ENCODE data around the gene CTDP1. TPM values are rescaled to one million over a fixed set of nuclear protein-coding genes. Genes with fewer than 3 reads are reported as not detected.

The CTDP1 gene
- total RNA-seq, 3 donors from 2014 or later, result 15.0 to 21.0 (median 19.9) TPM

- no peak for DNase-seq (ENCODE audit: low spot score in 2 of 2)
- H3K27me3 ChIP-seq, result no peaks in the 10 kb centered on the region
- intact Hi-C loops (cut with DNase I; ENCODE audit: low total_unique reads), result no loop called here
- no peaks in the 10 kb centered on the region for H3K9me3 ChIP-seq
- no peak overlapping the region for H3K27ac ChIP-seq
- H3K4me3 ChIP-seq, result no peak overlapping the region
- no peaks in the 10 kb centered on the region for H3K4me1 ChIP-seq
- no peaks in the 10 kb centered on the region for H3K36me3 ChIP-seq
- no peak for TF ChIP-seq POLR2AphosphoS5 (IDR thresholded peaks at IDR 0.05)
- TF ChIP-seq, protein P1, sequence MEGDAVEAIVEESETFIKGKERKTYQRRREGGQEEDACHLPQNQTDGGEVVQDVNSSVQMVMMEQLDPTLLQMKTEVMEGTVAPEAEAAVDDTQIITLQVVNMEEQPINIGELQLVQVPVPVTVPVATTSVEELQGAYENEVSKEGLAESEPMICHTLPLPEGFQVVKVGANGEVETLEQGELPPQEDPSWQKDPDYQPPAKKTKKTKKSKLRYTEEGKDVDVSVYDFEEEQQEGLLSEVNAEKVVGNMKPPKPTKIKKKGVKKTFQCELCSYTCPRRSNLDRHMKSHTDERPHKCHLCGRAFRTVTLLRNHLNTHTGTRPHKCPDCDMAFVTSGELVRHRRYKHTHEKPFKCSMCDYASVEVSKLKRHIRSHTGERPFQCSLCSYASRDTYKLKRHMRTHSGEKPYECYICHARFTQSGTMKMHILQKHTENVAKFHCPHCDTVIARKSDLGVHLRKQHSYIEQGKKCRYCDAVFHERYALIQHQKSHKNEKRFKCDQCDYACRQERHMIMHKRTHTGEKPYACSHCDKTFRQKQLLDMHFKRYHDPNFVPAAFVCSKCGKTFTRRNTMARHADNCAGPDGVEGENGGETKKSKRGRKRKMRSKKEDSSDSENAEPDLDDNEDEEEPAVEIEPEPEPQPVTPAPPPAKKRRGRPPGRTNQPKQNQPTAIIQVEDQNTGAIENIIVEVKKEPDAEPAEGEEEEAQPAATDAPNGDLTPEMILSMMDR (IDR thresholded peaks at IDR 0.05), result no peak
These were observed 80.7 kb downstream of the CTDP1 start for GRCh38 chr18:79760348-79760747.

GRCh38 chr18:79760881-79761280, 81.3 kb downstream of the CTDP1 start:
- intact Hi-C loops (cut with DNase I; ENCODE audit: low total_unique reads), result no loop called here
- Histone ChIP-seq H3K27me3 (no peaks in the 10 kb centered on the region), H3K4me3 (no peak overlapping the region), H3K36me3 (no peaks in the 10 kb centered on the region), H3K9me3 (no peaks in the 10 kb centered on the region), H3K27ac (no peak overlapping the region), H3K4me1 (no peaks in the 10 kb centered on the region)
- TF ChIP-seq, protein P1 (IDR thresholded peaks at IDR 0.05), result no peak
- no peak for TF ChIP-seq POLR2AphosphoS5 (IDR thresholded peaks at IDR 0.05)
- DNase-seq (ENCODE audit: low spot score in 2 of 2), result no peak

DNA sequence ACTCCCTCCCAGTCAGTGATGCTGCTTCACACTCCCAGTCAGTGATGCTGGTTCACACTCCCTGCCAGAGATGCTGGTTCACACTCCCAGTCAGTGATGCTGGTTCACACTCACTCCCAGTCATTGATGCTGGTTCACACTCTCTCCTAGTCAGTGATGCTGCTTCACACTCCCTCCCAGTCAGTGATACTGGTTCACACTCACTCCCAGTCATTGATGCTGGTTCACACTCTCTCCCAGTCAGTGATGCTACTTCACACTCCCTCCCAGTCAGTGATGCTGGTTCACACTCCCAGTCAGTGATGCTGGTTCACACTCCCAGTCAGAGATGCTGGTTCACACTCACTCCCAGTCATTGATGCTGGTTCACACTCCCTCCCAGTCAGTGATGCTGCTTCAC, 83.8 kb downstream of the CTDP1 start:
- intact Hi-C loops (cut with DNase I; ENCODE audit: low total_unique reads), result no loop called here
- no peaks in the 10 kb centered on the region for H3K36me3 ChIP-seq
- no peak overlapping the region for H3K27ac ChIP-seq
- H3K4me3 ChIP-seq, result no peak overlapping the region
- DNase-seq (ENCODE audit: low spot score in 2 of 2), result peak in 1 of 2 donors; percentile 6
- H3K4me1 ChIP-seq, result no peaks in the 10 kb centered on the region
- H3K27me3 ChIP-seq, result no peaks in the 10 kb centered on the region
- TF ChIP-seq, protein P1 (IDR thresholded peaks at IDR 0.05), result no peak
- TF ChIP-seq POLR2AphosphoS5 (IDR thresholded peaks at IDR 0.05) (no peak), POLR2A (IDR thresholded peaks at IDR 0.05) (no peak)
- H3K9me3 ChIP-seq, result peaks cover 15% of the 10 kb centered on the region in 2 donors

DNA sequence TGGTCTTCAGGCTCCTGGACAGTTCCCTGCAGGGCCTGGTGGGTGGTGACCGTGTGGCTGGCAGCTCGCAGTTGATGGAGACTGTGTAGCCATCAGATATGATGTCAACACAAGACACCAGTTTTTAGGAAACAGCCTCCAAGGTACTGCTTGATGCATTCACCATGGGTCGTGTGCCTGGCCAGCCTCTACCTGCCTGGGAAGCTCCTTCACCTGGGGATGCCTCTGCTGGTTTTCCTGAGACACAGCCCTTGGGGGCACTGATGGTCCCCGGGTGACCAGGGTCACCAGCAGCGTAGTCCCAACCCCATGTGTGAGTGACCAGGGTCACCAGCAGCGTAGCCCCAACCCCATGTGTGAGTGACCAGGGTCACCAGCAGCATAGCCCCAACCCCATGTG, 84.5 kb downstream of the CTDP1 start:
- peak in 1 of 2 donors; percentile 12 for DNase-seq (ENCODE audit: low spot score in 2 of 2)
- Histone ChIP-seq H3K9me3 (peaks cover 15 to 17% of the 10 kb centered on the region in 2 donors), H3K4me1 (no peaks in the 10 kb centered on the region), H3K27me3 (no peaks in the 10 kb centered on the region), H3K27ac (no peak overlapping the region), H3K36me3 (no peaks in the 10 kb centered on the region), H3K4me3 (no peak overlapping the region)
- TF ChIP-seq POLR2A (IDR thresholded peaks at IDR 0.05) (no peak), POLR2AphosphoS5 (IDR thresholded peaks at IDR 0.05) (no peak)
- TF ChIP-seq, protein P1 (IDR thresholded peaks at IDR 0.05), result no peak
- intact Hi-C loops (cut with DNase I; ENCODE audit: low total_unique reads), result no loop called here

DNA sequence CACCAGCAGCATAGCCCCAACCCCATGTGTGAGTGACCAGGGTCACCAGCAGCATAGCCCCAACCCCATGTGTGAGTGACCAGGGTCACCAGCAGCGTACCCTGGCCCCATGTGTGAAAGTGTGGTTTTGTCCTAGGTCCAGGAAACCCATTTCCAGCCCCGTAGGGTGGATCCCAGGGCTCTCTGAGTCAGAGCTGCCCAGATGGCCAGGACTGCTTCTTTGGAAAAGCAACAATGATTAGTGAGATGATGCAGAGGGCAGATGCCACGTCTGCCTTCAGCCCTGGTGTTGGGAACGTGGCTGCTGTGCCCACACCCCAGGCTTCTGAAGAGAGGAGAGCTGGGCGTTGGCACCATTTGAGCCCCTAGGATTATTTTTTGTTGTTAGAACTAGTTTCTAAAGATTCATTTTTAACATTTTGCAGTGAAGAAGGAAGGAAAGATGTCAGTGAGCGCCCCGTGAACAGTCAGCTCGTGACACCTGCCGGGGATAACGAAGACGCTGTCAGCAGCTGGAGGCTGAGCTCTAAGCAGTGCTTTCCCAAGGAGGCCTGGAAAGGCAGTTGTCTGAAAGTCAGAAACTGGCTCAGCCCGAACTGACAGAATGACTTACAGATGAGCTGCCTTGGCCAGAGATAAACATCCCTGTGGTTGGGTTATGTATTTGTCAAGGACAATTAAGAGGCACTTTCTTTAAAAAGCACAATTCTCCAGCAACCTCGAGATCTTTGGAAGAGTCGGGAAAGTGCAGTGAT, 86.1 kb downstream of the CTDP1 start:
- Histone ChIP-seq H3K27ac (no peak overlapping the region), H3K4me3 (no peak overlapping the region), H3K27me3 (no peaks in the 10 kb centered on the region), H3K36me3 (no peaks in the 10 kb centered on the region), H3K9me3 (peaks cover 25% of the 10 kb centered on the region in 2 donors), H3K4me1 (no peaks in the 10 kb centered on the region)
- DNase-seq (ENCODE audit: low spot score in 2 of 2), result peak in 1 of 2 donors; percentile 19
- TF ChIP-seq POLR2AphosphoS5 (IDR thresholded peaks at IDR 0.05) (no peak), POLR2A (IDR thresholded peaks at IDR 0.05) (no peak)
- TF ChIP-seq, protein P1 (IDR thresholded peaks at IDR 0.05), result no peak
- intact Hi-C loops (cut with DNase I; ENCODE audit: low total_unique reads), result no loop called here
